GM23248 (cell line): Measurements from ENCODE around the gene PSMB3. TPM values are rescaled to one million over a fixed set of nuclear protein-coding genes. Genes with fewer than 3 reads are reported as not detected.

Source experiments
- DNase-seq: peaks from one replicate; pipeline ENCODE4 v3.0.0-alpha.2; 2015
- H2AFZ ChIP-seq: fragments of 200-600 bp; sonication (generic); 2 replicates; pipeline ENCODE4 v1.6.1; 2016; ENCODE audit warnings: antibody characterized with exemption
- H3F3A ChIP-seq: fragments of 200-600 bp; sonication (generic); 2 replicates; pipeline ENCODE4 v1.6.1; 2016; ENCODE audit warnings: mild to moderate bottlenecking, antibody characterized with exemption, mixed run types; ENCODE audit not compliant: insufficient read depth
- H3K27ac ChIP-seq: fragments of 200-600 bp; sonication (generic); 2 replicates; pipeline ENCODE4 v1.5.1; 2016; ENCODE audit warnings: mild to moderate bottlenecking
- H3K27me3 ChIP-seq: fragments of 200-600 bp; sonication (generic); replicated peaks from 2 replicates; pipeline ENCODE4 v1.6.1; 2016; ENCODE audit warnings: mild to moderate bottlenecking; ENCODE audit not compliant: insufficient read depth
- H3K36me3 ChIP-seq: fragments of 200-600 bp; sonication (generic); 2 replicates; pipeline ENCODE4 v1.6.1; 2016; ENCODE audit warnings: low read depth, mild to moderate bottlenecking
- H3K4me1 ChIP-seq: fragments of 200-600 bp; sonication (generic); 2 replicates; pipeline ENCODE4 v1.6.1; 2016; ENCODE audit warnings: mild to moderate bottlenecking; ENCODE audit not compliant: insufficient read depth
- H3K4me2 ChIP-seq: fragments of 200-600 bp; sonication (generic); one replicate; pipeline ENCODE4 v1.6.1; 2016; ENCODE audit warnings: mild to moderate bottlenecking; ENCODE audit not compliant: unreplicated experiment
- H3K4me3 ChIP-seq: fragments of 200-600 bp; sonication (generic); 2 replicates; pipeline ENCODE4 v1.5.1; 2016; ENCODE audit warnings: mild to moderate bottlenecking
- H3K79me2 ChIP-seq: fragments of 200-600 bp; sonication (generic); 2 replicates; pipeline ENCODE4 v1.6.1; 2016; ENCODE audit warnings: mild to moderate bottlenecking; ENCODE audit not compliant: insufficient read depth
- H3K9ac ChIP-seq: fragments of 200-600 bp; sonication (generic); 2 replicates; pipeline ENCODE4 v1.6.1; 2016; ENCODE audit warnings: mild to moderate bottlenecking
- H3K9me2 ChIP-seq: fragments of 200-600 bp; sonication (generic); 2 replicates; pipeline ENCODE4 v1.6.1; 2016; ENCODE audit warnings: mixed run types, mild to moderate bottlenecking, moderate library complexity; ENCODE audit not compliant: insufficient read depth
- H3K9me3 ChIP-seq: fragments of 200-600 bp; sonication (generic); one replicate; pipeline ENCODE4 v1.6.1; 2017; ENCODE audit warnings: low read depth
- H4K20me1 ChIP-seq: fragments of 200-600 bp; sonication (generic); 2 replicates; pipeline ENCODE4 v1.6.0; 2016; ENCODE audit not compliant: insufficient read depth
- EZH2 ChIP-seq: fragments of 200-600 bp; sonication (generic); IDR thresholded peaks from 2 replicates; pipeline ENCODE4 v1.6.1; 2018; ENCODE audit warnings: antibody characterized with exemption, mild to moderate bottlenecking; ENCODE audit not compliant: insufficient read depth, poor library complexity, severe bottlenecking
- EZH2phosphoT487 ChIP-seq: fragments of 200-600 bp; sonication (generic); IDR thresholded peaks from 2 replicates; pipeline ENCODE4 v1.6.1; 2018; ENCODE audit warnings: antibody characterized with exemption, moderate library complexity, mild to moderate bottlenecking, low read depth; ENCODE audit not compliant: insufficient read depth
- WGBS, 2 experiments: methylation state at CpG; one replicate each; pipeline ENCODE4 v1.1.6; 2015 to 2017; ENCODE audit warnings: low lambda C conversion rate in 2 of 2, low coverage in 1 of 2; ENCODE audit errors: missing lambda C conversion rate in 2 of 2; 5-methylcytosine and 5-hydroxymethylcytosine counted together
- in situ Hi-C: fragments of 300-500 bp; cut with MboI; formaldehyde crosslinking; loops from 2 replicates; pipeline ENCODE4 v1.15.0; 2020
- polyA plus RNA-seq: library from polyadenylated mRNA; unstranded; fragments of >200 nt; fragmentation: Nextera tagmentation; extraction: Ambion mirVana; gene quantifications from 2 replicates; pipeline ENCODE4 v1.2.1, GENCODE V29; 2016
- total RNA-seq: library from RNA; depleted of rRNA; stranded (reverse); fragments of >200 nt; shearing (Covaris generic); gene quantifications from 2 replicates; pipeline ENCODE4 v1.2.3, GENCODE V29; 2014

Gene PSMB3
- total and polyA plus RNA-seq, 2 experiments from 2014 or later = 149 to 310 TPM

DNA sequence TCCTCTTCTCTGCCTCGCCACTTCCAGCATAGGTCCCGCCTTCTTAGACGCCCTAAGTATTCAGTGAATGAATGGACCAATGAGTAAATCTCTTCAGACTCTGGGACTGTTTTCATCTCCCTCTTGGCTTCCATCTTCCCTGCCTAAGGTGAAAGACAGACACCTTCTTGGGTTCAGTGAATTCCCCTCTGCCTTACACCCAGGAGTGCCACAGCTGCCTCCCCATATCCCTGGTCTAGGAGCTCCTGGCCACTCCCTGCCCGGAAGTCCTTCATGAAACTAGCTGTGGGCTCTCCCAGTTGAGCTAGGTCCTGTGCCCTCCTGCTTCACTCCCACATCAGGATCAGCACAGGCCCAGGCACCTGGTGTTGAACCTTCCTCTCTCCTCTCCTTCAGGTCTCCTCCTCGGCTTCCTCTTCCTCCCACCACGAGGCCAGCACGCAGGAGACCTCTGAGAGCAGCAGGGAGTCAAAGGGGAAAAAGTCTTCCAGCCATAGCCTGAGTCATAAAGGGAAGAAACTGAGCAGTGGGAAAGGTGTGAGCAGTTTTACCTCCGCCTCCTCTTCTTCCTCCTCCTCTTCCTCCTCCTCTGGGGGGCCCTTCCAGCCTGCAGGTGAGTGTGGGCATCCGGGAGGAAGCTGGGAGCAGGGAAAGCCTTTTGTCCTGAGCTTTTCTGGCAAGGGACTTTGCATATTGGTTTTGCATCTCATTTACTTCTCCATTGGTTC is 37.2 kb upstream of the PSMB3 start:
- Histone ChIP-seq H3K36me3 (no peaks in the 10 kb centered on the region; the same call in 1 of the 2 replicates), H3K9me3 (no peaks in the 10 kb centered on the region), H3K9me2 (no peaks in the 10 kb centered on the region), H3K27ac (no peak overlapping the region), H3K4me2 (no peak overlapping the region), H3K4me1 (no peaks in the 10 kb centered on the region), H4K20me1 (no peaks in the 10 kb centered on the region), H3K27me3 (no peaks in the 10 kb centered on the region), H3F3A (no peaks in the 10 kb centered on the region), H2AFZ (no peak overlapping the region), H3K4me3 (no peak overlapping the region), H3K9ac (no peak overlapping the region), H3K79me2 (no peaks in the 10 kb centered on the region)
- TF ChIP-seq EZH2 = no peak
- TF ChIP-seq EZH2phosphoT487 = no peak
- in situ Hi-C loops = no loop called here
- WGBS, 2 experiments = 91 to 92% methylated on average over 9 of the region's 9 CpGs
- no peak for DNase-seq

DNA sequence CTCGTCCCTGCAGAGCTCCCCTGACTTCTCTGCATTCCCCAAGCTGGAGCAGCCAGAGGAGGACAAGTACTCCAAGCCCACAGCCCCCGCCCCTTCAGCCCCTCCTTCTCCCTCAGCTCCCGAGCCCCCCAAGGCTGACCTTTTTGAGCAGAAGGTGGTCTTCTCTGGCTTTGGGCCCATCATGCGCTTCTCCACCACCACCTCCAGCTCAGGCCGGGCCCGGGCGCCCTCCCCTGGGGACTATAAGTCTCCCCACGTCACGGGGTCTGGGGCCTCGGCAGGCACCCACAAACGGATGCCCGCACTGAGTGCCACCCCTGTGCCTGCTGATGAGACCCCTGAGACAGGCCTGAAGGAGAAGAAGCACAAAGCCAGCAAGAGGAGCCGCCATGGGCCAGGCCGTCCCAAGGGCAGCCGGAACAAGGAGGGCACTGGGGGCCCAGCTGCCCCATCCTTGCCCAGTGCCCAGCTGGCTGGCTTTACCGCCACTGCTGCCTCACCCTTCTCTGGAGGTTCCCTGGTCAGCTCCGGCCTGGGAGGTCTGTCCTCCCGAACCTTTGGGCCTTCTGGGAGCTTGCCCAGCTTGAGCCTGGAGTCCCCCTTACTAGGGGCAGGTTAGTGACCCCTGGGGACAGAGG is 36.1 kb upstream of the PSMB3 start:
- in situ Hi-C loops = no loop called here
- TF ChIP-seq EZH2phosphoT487 = no peak
- no peak for TF ChIP-seq EZH2
- DNase-seq = no peak
- no peaks in the 10 kb centered on the region for H3K79me2 ChIP-seq
- no peak overlapping the region for H3K27ac ChIP-seq
- no peaks in the 10 kb centered on the region for H3K9me3 ChIP-seq
- no peaks in the 10 kb centered on the region; the same call in 1 of the 2 replicates for H3K36me3 ChIP-seq
- no peaks in the 10 kb centered on the region for H4K20me1 ChIP-seq
- no peak overlapping the region for H3K9ac ChIP-seq
- H3K27me3 ChIP-seq = no peaks in the 10 kb centered on the region
- no peak overlapping the region for H3K4me3 ChIP-seq
- no peaks in the 10 kb centered on the region for H3F3A ChIP-seq
- no peaks in the 10 kb centered on the region for H3K9me2 ChIP-seq
- no peaks in the 10 kb centered on the region for H3K4me1 ChIP-seq
- WGBS, 2 experiments = 88 to 96% methylated on average over 15 to 18 of the region's 18 CpGs
- no peak overlapping the region for H3K4me2 ChIP-seq
- no peak overlapping the region for H2AFZ ChIP-seq

DNA sequence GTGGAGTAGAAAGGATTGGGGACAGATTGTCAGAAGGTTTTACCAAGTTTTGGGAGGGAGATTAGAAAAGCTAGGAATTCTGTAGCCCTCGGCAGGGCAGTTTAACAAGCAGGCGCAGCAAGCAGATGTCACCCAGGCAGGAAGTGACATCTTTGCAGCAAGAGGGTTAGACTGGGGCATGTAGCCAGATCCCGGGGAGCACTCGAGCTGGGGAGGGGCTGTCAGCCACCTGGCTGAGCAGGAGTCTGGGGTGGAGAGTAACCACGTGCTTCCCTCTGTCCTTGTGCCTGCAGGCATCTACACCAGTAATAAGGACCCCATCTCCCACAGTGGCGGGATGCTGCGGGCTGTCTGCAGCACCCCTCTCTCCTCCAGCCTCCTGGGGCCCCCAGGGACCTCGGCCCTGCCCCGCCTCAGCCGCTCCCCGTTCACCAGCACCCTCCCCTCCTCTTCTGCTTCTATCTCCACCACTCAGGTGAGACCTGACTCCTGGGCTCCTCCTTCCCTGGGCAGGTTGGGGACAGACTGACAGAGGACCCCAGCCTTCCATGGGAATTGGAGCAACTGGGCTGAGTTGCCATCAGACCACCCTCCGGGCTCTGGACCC is 35.3 kb upstream of the PSMB3 start:
- 72 to 75% methylated on average over 12 of the region's 12 CpGs for WGBS, 2 experiments
- Histone ChIP-seq H3K9me3 (no peaks in the 10 kb centered on the region), H4K20me1 (no peaks in the 10 kb centered on the region), H2AFZ (no peak overlapping the region), H3F3A (no peaks in the 10 kb centered on the region), H3K79me2 (no peaks in the 10 kb centered on the region), H3K9me2 (no peaks in the 10 kb centered on the region), H3K27me3 (no peaks in the 10 kb centered on the region), H3K27ac (no peak overlapping the region), H3K9ac (no peak overlapping the region), H3K4me1 (no peaks in the 10 kb centered on the region), H3K4me2 (no peak overlapping the region), H3K36me3 (no peaks in the 10 kb centered on the region; the same call in 1 of the 2 replicates), H3K4me3 (no peak overlapping the region)
- DNase-seq = no peak
- in situ Hi-C loops = no loop called here
- no peak for TF ChIP-seq EZH2
- no peak for TF ChIP-seq EZH2phosphoT487

DNA sequence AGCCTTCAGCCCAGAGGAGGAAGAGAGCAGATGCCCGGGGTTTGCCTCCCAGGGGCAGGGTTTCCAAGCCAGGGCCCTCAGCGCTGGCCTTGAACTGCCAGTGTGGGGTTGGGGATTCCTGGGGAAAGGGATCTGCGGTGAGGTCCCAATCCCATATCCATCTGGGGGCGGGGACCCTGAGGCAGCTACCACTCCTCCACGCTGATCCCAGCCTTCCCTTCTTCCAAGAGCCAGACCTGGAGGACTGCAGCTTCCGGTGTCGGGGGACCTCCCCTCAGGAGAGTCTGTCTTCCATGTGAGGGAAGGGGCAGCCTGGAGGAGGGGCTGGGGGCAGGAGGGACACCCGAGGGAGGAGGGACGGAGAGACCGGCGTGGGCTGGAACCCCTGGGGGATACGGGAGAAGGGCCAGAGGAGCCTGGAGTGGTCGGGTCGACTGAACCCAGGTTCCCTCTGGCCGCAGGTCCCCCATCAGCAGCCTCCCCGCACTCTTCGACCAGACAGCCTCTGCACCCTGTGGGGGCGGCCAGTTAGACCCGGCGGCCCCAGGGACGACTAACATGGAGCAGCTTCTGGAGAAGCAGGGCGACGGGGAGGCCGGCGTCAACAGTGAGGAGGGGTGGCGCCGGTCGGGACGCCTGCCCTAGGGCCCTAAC is 33.1 kb upstream of the PSMB3 start:
- H3K9me3 ChIP-seq = no peaks in the 10 kb centered on the region
- 89 to 94% methylated on average over 19 to 28 of the region's 29 CpGs for WGBS, 2 experiments

More for the DNA sequence above, 33.1 kb upstream of the PSMB3 start:
- Histone ChIP-seq H3K9me2 (no peaks in the 10 kb centered on the region), H3K27ac (no peak overlapping the region), H2AFZ (no peak overlapping the region), H3K9ac (no peak overlapping the region), H3K36me3 (no peaks in the 10 kb centered on the region; the same call in 1 of the 2 replicates), H3K27me3 (no peaks in the 10 kb centered on the region), H3F3A (no peaks in the 10 kb centered on the region), H3K4me2 (no peak overlapping the region), H3K4me3 (no peak overlapping the region), H3K4me1 (no peaks in the 10 kb centered on the region), H3K79me2 (no peaks in the 10 kb centered on the region), H4K20me1 (no peaks in the 10 kb centered on the region)
- no peak for DNase-seq
- no peak for TF ChIP-seq EZH2phosphoT487
- no peak for TF ChIP-seq EZH2
- in situ Hi-C loops = no loop called here
